Stomach smooth muscle (tissue), 2 donors: ENCODE data around the gene PRPF38B.

Experiments used
- H3K27ac ChIP-seq: one replicate; pipeline ENCODE4 v1.7.0; 2013; ENCODE audit warnings: mild to moderate bottlenecking, low read length, inconsistent platforms
- H3K27me3 ChIP-seq, 2 donors: one replicate each; pipeline ENCODE4 v1.7.0; 2013; ENCODE audit warnings: low read length in 2 of 2; ENCODE audit not compliant: insufficient read depth in 2 of 2, control insufficient read depth in 1 of 2
- H3K36me3 ChIP-seq, 2 donors: one replicate each; pipeline ENCODE4 v1.7.0; 2013; ENCODE audit warnings: low read length in 2 of 2; ENCODE audit not compliant: control insufficient read depth in 2 of 2, insufficient read depth in 2 of 2
- H3K4me1 ChIP-seq: one replicate; pipeline ENCODE4 v1.7.0; 2013; ENCODE audit warnings: low read length; ENCODE audit not compliant: control insufficient read depth, insufficient read depth
- H3K4me3 ChIP-seq, 2 donors: one replicate each; pipeline ENCODE4 v1.7.0; 2013; ENCODE audit warnings: low read length in 2 of 2
- H3K9ac ChIP-seq, 2 donors: one replicate each; pipeline ENCODE4 v1.7.0; 2013; ENCODE audit warnings: low read length in 2 of 2, mild to moderate bottlenecking in 1 of 2
- H3K9me3 ChIP-seq, 2 donors: one replicate each; pipeline ENCODE4 v1.7.0; 2013; ENCODE audit warnings: low read length in 2 of 2; ENCODE audit not compliant: control insufficient read depth in 2 of 2
- donor health status: healthy.
- donor health status: Pancreatic carcinoma.

The PRPF38B gene

DNA sequence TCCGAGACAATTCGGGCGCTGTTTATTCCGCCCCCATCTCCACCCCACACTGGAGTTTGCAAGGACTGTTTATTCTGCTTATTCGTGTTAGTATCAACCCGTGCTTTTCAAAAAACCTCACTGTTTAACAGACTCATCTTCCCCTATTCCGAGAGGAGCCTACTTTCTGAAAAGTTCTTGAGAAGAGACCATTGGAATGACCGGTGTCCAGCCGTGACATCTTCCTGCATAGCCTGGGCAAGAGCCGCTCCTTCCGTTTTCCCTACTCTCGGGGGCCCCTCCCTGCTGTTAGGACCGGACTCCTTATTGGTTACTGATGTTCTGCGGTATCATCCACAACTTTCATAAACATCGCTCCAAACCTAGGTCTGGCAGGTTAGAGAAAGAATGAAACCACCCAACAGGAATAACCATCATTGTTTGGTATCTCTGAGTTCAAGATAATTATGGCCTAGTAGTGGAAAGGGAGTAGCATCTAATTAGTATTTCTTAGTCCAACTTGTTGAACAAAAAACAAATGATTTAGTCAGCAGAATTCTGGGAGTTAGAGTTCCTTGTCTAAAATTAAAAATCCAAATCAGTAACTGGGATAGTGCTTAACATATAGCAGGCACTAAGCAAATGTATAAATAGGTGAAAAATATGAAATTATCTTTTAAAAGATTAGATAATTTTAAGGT lies 55.2 kb downstream of the PRPF38B start:
- Histone ChIP-seq H3K36me3 (peaks cover 0 to 4% of the 10 kb centered on the region in 2 donors), H3K4me3 (peak overlapping the region; percentile 89 to 95), H3K27ac (peak overlapping the region; percentile 97), H3K4me1 (no peaks in the 10 kb centered on the region), H3K9me3 (no peaks in the 10 kb centered on the region), H3K9ac (peak overlapping the region; percentile 93 to 97), H3K27me3 (peaks cover 0 to under 1% of the 10 kb centered on the region in 2 donors)

DNA sequence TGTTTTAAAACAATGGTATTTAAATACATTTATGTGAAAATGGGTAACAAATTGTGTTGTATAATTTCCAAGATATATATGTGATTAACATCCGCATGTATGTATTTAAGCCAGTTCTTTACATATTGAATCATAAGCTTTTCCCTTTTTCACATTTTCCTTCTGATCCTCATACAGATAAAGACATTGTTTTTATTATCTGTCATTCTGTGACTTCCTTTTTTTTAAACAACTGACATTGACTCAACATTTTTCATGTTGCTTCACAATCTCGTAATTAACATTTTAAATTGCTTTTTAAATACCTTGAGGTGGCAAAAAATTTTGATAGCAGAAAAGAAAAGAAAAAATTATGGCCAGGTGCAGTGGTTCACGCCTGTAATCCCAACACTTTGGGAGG lies 55.8 kb downstream of the PRPF38B start:
- peaks cover 0 to 9% of the 10 kb centered on the region in 2 donors for H3K36me3 ChIP-seq
- H3K9me3 ChIP-seq: no peaks in the 10 kb centered on the region
- no peaks in the 10 kb centered on the region for H3K27me3 ChIP-seq
- H3K4me1 ChIP-seq: no peaks in the 10 kb centered on the region
- H3K9ac ChIP-seq: no peak overlapping the region
- H3K27ac ChIP-seq: no peak overlapping the region
- peak overlapping the region in 1 of 2 donors; percentile 95 for H3K4me3 ChIP-seq

DNA sequence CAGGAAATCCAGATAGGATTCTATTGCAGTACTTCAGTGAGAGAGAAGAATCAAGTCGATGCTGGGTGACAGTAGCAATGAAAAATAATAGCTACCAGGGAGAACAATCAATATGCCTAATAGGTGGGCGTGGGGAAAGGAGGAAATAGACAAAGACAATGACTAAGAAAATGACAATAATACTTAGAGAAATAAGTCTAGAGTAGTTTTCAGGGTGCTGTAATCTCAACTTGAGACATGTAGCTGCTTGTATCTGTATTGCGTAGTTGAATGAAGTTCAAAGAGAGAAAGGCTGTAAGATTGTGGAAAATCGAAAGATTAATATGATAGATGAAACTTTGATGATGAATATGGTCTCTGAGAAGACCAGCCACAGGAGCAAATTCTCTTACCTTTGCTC lies 57.0 kb downstream of the PRPF38B start:
- Histone ChIP-seq H3K4me3 (no peak overlapping the region), H3K9ac (no peak overlapping the region), H3K36me3 (peaks cover under 1 to 10% of the 10 kb centered on the region in 2 donors), H3K27ac (no peak overlapping the region), H3K9me3 (no peaks in the 10 kb centered on the region), H3K27me3 (no peaks in the 10 kb centered on the region), H3K4me1 (no peaks in the 10 kb centered on the region)

DNA sequence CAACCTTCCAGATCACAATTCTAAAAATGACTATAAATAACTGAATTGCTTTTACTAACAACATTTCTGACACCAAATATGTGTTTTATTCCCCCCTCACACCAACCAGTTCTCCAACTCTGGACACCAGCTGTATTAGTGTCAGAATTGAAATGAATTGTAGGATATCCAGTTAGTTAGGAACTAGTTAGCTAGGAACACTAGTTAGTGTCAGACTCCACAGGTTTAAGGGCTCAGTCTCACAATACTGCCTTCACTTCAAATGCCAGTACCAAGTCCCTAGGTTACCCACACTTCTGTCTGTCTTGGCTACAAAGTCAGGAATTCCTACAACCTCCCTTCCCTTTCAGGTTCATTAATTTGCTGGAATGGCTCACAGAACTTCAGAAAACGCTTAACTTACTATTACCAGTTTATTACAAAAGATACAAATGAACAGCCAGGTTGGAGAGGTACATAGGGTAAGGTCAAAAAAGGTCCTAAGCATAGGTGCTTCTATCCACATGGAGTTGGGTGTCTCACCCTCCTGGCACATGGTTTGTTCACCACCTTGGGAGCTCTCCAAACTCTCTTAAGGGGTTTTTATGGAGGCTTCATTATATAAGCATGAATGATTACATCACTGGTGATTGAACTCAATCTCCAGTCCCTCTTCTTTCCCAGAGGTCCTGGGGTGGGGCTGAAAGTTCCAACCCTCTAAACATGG lies 58.5 kb downstream of the PRPF38B start:
- H3K27me3 ChIP-seq: no peaks in the 10 kb centered on the region
- H3K9ac ChIP-seq: no peak overlapping the region
- H3K9me3 ChIP-seq: no peaks in the 10 kb centered on the region
- H3K4me3 ChIP-seq: no peak overlapping the region
- no peak overlapping the region for H3K27ac ChIP-seq
- H3K36me3 ChIP-seq: peaks cover 2 to 10% of the 10 kb centered on the region in 2 donors
- H3K4me1 ChIP-seq: no peaks in the 10 kb centered on the region
